HEK293T (cell line): ENCODE measurements around the gene DLX4.

Experiments used
- ARNT ChIP-seq: fragments of 450-650 bp; IDR thresholded peaks from 2 replicates; pipeline ENCODE4 v1.6.1; 2017; ENCODE audit warnings: mild to moderate bottlenecking
- ELF4 ChIP-seq: fragments of 450-650 bp; IDR thresholded peaks from 2 replicates; pipeline ENCODE4 v1.6.1; 2017; ENCODE audit warnings: antibody characterized with exemption
- FOXA1 ChIP-seq: fragments of 450-650 bp; IDR thresholded peaks from 2 replicates; pipeline ENCODE4 v1.6.1; 2016; ENCODE audit warnings: mild to moderate bottlenecking
- FOXM1 ChIP-seq: fragments of 450-650 bp; IDR thresholded peaks from 2 replicates; pipeline ENCODE4 v1.6.1; 2017; ENCODE audit warnings: mild to moderate bottlenecking, borderline replicate concordance
- L3MBTL2 ChIP-seq: fragments of 450-650 bp; conservative IDR thresholded peaks from 2 replicates; pipeline ENCODE4 v1.6.1; 2016; ENCODE audit warnings: mild to moderate bottlenecking
- LEF1 ChIP-seq: fragments of 450-650 bp; IDR thresholded peaks from 2 replicates; pipeline ENCODE4 v1.6.1; 2017; ENCODE audit warnings: mild to moderate bottlenecking, borderline replicate concordance
- NFRKB ChIP-seq: fragments of 450-650 bp; IDR thresholded peaks from 2 replicates; pipeline ENCODE4 v1.6.1; 2016; ENCODE audit warnings: mild to moderate bottlenecking, moderate library complexity
- SP1 ChIP-seq: fragments of 450-650 bp; IDR thresholded peaks from 2 replicates; pipeline ENCODE4 v1.6.1; 2017
- SUZ12 ChIP-seq: fragments of 450-650 bp; IDR thresholded peaks from 2 replicates; pipeline ENCODE4 v1.6.1; 2016; ENCODE audit warnings: mild to moderate bottlenecking
- ZNF384 ChIP-seq: fragments of 450-650 bp; IDR thresholded peaks from 2 replicates; pipeline ENCODE4 v1.6.1; 2016

GRCh38 chr17:49997301-49997650 lies 28.3 kb downstream of the DLX4 start:
- no peak for TF ChIP-seq L3MBTL2
- TF ChIP-seq SP1: no peak
- no peak for TF ChIP-seq FOXA1
- no peak for TF ChIP-seq FOXM1
- no peak for TF ChIP-seq LEF1
- TF ChIP-seq ZNF384: no peak
- TF ChIP-seq ARNT: no peak
- no peak for TF ChIP-seq SUZ12
- no peak for TF ChIP-seq ELF4
- no peak for TF ChIP-seq NFRKB
